ENCODE measurements around the gene SCN8A.

SCN8A gene

GRCh38 chr12:51833448-51834227 lies 242.6 kb downstream of the SCN8A start:
- DNase-seq (ENCODE audit: low read depth): no peak

- DNase-seq (ENCODE audit: low read depth): no peak
These were observed 243.4 kb downstream of the SCN8A start for GRCh38 chr12:51834411-51834810.

DNA sequence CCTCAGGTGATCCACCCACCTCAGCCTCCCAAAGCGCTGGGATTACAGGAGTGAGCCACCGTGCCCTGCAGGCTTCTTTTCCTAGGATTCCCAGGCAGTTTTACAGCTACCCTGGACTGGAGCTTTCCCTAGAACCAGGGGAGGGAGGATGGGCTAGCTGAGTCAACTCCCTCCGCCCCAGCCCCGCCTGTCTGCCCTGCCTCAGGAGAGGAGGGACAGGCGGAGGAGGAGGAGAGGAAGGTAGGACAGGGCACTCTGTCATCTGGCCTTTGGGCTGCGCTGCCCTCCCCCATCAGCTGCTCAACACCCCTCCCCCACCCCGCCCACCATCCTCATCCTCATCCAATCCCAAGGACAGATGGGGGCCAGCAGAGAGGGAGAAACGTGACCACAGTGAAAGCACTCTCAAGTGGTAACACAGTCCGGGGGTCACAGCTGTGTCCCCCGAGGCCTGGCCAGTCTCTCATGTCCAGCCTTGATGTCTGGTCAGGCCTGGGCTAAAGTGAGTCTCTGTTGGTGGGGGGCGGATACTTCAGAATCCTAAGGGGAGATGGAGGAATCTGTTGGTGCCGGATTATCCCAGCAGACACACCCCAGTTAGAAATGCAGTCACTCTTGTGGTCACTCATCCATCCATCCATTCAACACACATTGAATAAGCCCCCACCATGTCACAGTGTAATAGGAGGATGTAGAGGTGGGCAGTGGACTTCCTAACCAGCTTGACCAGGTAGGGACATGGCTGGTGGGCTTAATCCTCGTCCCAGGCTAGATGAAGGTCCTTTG lies 245.2 kb downstream of the SCN8A start:
- no peak for DNase-seq (ENCODE audit: low read depth)

GRCh38 chr12:51836827-51837173 lies 245.8 kb downstream of the SCN8A start:
- DNase-seq (ENCODE audit: low read depth): no peak

DNA sequence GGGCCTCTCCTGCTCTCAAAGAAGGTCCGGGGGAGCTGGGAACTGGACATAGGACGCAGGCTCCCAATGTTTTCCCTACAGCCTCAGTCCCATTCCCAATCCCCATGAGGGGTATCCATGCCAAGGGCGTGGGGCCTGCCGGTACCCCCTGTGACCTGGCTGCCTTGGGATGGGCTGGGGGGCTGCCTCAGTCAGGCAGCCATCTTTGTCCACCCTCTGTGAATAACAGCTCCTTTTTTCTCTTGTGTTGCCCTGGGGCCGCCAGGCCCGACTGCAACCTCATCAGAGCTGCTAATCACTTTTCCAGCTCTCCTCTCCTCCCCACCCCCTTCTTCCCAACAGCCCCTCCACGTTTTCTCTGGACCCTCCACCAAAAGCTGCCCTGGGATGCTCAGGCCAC lies 246.3 kb downstream of the SCN8A start:
- no peak for DNase-seq (ENCODE audit: low read depth)

DNA sequence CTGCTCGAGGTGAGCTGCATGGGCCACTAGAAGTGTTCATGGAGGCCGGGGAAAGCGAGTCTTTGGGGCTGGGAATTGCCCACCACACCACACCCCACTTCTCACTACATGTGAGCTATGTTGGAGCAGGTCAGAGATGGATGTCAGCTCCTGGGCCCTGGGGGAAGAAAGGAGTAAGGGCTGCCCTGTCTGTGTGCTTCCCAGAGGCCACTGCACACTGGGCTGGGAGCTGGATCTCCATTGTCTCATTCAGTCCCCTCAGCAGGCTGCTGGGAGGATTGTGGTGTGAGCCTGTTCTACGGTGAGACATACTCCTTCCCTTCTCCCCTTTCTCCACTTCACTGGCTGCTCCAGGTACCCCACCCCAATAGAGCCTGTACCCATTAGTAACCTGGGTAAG lies 247.0 kb downstream of the SCN8A start:
- no peak for DNase-seq (ENCODE audit: low read depth)

- DNase-seq (ENCODE audit: low read depth): no peak
These were observed 247.7 kb downstream of the SCN8A start for GRCh38 chr12:51838762-51839161.

GRCh38 chr12:51839310-51839947 lies 248.4 kb downstream of the SCN8A start:
- no peak for DNase-seq (ENCODE audit: low read depth)

DNA sequence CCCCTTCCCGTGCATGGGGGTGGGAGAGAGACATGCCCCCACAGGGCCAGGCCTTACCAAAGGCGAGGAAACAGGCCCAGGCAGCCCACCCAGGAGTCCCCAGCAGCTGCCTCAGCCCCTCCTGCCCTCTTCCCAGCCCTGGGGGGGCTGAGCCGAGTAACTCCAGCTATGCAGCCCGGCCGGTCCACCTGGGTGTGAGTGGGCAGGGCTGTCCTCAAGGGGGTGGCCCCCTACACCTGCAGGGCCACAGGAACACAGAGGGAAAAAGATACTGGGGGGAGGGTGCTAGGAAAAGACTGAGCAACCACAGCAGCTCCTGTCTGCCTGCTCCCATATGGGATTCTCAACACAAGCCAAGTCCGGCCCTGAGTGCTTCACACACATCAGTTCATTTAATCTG lies 249.9 kb downstream of the SCN8A start:
- no peak for DNase-seq (ENCODE audit: low read depth)

DNA sequence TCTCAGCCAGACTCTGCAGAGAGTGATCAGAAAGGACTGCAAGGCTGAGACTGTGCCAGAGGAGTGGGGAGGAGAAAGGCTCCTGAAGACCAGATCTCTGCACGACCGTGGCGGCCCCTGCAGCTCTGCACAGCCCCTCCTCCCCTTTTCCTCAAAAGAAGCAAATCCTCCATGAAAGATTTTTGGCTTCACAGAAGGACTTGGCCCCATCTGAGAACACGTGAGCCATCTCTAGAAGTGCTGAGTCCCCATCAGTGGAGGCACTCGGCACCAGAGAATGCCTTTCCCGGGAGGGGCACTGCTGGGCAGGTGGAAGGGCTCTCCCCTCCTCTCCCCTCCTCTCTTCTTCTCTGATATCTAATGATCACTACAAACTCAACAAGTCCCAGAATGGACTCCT lies 250.7 kb downstream of the SCN8A start:
- DNase-seq (ENCODE audit: low read depth): no peak

DNA sequence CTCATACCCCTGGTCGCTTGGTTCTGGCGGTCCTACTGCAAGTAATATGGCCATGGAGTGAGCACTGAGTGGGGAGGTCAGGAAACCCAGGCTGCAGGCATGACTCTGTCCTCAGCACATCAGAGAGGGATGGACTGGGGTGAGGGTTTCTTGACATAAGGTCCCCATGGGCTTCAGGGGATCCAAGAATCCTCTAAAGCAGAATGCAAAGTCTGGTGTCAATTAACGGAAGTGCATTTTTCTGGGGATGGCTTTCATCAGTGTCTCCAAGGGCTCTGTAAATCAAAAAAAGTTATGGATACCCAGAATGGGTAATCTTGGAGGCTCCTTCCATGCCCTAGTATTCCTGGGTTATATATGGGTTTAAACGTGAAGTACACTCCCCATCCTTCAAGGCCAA lies 253.8 kb downstream of the SCN8A start:
- DNase-seq (ENCODE audit: low read depth): no peak

DNA sequence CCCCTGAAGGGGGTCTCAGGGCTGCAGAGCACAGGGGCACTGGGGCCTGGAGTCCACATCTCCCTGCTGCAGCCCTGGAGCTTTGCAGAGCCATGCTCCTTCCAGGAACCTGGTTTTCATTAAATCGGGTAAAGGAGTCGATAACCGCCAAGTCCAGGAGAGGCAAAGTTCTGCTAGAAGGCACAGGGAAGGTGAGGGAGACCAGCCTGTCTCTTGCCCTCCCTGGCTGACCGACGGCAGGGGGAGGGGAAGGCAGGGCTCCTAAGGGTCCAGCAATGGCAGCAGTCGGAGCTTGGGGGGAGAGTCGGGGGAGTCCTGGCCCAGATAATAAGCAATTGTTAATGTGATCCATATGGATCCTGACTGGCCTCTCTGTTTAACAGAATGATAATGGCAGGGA lies 254.4 kb downstream of the SCN8A start:
- no peak for DNase-seq (ENCODE audit: low read depth)

GRCh38 chr12:51846271-51846691 lies 255.2 kb downstream of the SCN8A start:
- DNase-seq (ENCODE audit: low read depth): no peak

DNA sequence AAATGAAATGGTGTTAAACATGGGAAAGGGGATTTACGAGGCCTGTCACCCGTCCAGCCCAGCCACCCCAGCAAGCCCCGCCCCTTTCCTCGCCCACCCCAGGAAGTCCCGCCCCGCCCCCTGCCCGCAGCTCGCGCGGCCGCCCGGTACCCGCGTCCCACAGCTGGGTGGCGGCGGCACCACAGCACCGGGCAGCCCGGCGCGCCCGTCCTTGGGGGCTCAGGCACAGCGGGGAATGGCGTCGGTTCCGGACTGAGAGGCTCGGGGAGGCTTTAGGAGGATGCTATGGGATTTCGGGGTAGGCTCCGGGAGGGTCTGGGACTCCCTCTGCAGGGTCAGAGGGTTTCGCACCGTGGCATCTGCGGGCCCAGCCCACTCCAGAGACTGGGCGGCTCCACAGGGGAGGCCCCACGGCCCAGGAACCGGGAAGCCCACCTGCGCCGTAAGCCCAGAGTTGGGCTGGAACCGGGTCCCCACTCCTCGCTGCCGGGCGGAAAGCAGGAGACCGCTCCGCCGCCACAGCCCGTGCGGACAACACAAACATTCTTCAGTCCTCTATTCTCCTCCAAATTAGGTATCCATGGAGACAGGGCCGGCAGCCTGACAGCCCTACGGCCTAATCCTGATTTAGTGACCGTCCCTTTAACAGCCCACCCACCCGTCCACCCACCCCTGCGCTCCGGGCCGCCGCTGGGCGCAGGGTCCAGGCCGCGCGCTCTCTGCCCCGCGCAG lies 256.0 kb downstream of the SCN8A start:
- no peak for DNase-seq (ENCODE audit: low read depth)

GRCh38 chr12:51847643-51848325 lies 256.8 kb downstream of the SCN8A start:
- DNase-seq (ENCODE audit: low read depth): no peak

DNA sequence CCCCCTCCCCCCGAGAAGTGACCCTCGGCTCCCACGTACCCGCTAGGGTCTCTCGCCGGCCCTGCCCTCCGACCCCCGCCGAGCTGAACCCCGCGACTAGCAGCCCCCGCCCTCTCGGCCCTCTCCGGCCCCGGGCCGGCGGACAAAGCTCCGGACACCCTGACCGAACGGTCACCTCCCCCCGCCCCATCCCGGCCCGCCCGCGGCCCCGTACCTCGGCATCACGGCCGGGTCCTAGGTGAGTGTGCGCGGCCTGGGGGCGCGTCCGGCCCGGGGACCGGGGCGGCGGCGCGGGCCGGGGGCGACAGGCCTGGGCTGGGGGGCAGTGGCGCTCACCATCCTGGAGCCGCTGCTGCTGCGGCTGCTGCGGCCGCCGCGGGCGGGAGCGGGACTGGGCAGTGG lies 257.3 kb downstream of the SCN8A start, which contains the start of gene FIGNL2:
TSS of gene FIGNL2 (minus strand) at position 393 of the 402 bp plus-strand sequence. CDS start 26,305 bp downstream, outside the sequence.
- DNase-seq (ENCODE audit: low read depth): no peak

DNA sequence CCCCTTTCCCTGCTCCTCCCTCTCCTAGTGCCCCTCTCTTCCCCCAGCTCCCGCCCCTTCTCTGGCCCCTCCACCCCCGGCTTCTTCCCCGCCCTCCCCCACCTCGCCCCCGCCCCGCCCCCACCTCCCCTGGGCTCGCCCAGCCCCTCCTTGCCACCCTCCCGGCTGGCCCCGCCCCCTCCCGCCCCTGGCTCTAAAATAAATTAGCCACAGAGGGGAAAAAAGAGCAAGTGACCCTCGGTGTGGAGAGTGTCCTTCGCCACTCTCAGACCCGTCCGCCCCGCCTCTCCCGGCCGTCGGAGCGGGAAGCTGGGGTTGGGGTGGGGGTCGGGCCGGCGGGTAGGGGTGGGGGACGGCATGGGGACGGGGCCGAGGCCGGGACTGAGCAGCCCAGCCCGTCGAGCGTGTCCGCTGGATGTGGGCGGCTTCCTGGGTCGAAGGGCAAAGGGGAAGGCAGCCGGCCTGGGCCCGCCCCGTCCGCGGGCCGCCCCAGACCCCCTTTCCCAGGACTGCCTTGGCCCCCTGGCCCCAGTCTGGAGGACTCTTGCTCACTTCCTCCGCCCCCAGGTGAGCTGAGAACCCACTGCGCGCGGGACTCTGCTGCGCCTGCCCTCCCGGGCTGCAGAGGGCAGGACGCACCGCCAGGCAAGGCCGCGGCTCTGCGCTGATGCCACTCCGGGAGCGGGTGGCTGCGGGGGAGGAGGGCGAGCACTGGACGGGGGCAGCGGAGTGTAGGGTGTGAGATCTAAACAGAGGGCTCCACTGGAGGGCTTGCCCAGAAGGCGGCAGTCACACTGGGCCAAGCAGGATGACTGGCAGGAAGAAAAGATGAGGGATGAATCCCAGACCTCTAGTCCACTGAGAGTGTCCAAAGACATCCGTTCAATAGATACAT lies 258.1 kb downstream of the SCN8A start:
- no peak for DNase-seq (ENCODE audit: low read depth)

DNA sequence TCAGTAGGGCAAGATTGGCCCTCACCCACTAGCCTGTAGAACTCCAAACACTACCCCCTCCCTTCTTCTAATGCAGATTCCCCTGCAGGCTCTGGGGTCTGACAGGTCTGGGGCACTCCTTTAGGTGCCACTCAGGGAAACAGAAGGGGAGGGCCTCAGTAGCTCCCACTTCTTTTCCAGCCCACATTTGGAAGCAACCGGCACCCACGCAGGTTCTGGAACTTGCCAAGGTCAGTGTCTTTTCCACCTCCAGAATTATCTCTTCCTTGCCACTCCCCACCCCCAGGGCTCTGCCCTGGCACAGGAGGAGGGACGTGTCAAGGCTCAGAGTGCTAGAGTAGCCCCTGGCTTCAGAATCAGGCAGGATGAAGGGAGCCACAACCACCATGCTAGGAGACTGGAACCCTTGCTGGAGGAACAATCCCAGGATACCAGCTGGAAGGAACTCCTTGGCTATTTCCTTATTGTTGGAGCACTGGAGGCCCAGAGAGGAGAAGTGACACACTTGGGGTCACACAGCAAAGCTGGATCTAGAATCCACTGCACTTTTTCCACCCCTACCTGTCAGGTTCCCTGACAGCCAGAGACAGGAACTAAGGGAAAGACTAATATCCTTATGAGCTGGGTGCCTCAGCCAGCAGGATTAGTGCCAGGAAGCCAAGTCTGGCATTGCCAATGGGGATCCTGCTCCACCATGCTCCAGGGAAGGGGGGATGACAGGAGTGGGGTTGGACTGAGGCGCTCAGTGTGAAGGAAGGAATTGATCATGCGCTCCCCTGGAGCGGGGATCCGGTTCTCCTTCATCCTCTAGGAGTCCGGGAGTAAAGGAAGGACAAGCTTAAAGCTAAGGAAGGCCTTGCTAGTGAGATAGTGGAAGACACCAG lies 259.3 kb downstream of the SCN8A start:
- no peak for DNase-seq (ENCODE audit: low read depth)

DNA sequence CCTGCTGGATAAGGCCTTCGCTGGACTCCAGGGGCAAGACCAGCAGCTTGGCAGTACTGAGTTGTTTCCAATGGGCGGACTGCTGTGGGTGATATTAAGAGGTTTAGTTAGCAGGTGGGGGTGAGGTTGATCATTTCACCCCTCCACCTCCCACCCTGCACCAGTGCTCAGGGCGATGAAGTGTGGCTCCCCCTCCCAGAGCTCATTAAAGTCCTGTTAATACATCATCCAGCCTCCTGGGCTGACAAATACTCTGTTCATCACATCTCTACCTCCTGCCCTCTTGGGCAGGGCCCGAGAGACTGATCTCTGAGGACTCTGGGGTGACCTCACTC lies 259.9 kb downstream of the SCN8A start:
- no peak for DNase-seq (ENCODE audit: low read depth)

Measured in activated gamma-delta T cell treated with anti-CD3 and anti-CD28 coated beads, Interleukin-2, amount 50 U/mL, for 16 hours (primary cell).